Anterior cingulate cortex (tissue), 58 donors: Measurements from ENCODE around the gene IST1.
A peak's percentile ranks its signal among the peaks of the same experiment; 100 is the strongest.
"Not testable (repeated sequence)": the region's sequence is repeated elsewhere in the genome, so short reads cannot be mapped to it uniquely, and the experiment has no call there.

ENCODE experiments used
- DNase-seq, 58 donors: peaks; one replicate each; lab custom pipeline; 2025; lab: John Stamatoyannopoulos, UW

The IST1 gene

GRCh38 chr16:71894921-71895678 lies at the start of gene IST1:
Gene IST1, plus strand, starts transcription at chr16:71895531. Its CDS starts 20,110 bp downstream, at chr16:71915641.
- peak; percentile 74 to 99 (median 96) for DNase-seq

DNA sequence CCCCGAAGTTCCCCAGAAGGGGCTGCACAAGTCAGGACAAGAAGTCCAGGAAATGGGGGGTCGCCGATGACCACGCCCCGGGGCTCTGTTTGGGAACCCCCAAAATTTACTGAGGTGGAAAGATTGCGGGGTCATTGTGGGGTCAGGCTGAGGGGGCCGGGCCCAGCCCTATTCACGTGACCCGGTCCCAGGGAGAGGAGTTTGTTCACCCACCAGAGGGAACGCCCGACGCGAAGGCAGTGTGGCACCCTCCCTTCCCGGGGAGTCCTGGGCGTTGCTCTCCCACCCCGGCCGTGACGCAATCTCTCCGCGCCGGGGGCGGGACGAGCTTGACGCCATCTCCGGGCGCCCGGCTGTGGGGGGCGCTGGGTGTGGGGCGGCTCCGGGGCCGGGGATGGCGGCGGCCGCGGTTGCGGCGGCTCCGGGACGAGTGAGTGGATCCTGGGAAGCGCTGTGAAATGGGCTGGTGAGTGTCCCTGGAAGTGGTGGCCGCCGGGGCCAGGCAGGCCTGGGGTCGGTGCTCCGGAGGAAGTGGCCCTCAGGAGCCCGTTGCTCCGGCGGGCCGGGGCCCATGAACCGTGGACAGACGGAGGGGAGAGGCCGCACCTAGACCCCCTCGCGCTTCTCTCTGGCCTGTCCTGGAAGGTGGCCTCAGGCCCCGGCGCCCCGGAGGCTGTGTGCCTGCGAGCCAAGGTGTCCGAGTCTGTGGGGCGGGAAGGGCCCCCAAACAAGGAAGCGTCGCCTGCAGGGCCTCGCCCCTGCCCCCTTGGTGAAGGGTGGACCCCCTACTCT lies 49.5 kb upstream of the IST1 start, which contains the start of gene ATXN1L:
ATXN1L (plus strand) TSS at position 338 of the 792 bp plus-strand sequence. CDS start 3,765 bp downstream, outside the sequence.
- DNase-seq: peak; percentile 22 to 91 (median 80)

DNA sequence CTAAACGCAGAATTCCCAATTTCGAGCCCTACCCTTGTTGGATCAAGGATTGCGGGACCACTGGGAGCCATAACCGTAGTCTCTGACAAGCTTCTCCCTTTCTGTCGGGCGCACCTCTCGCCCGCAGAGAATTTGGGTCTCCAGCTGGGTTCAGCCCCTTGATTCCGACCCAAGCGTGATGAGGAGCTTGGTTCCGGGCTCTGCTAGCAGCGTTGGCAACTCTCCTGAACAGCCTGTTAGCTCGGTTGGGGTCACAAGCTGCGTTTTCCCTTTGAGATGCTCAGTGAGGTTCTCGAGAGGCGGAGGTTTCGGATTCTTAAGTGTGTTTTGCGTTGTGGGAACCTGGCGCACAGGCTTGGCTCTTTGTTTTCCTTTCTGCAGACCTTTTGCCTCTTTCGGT lies 48.9 kb upstream of the IST1 start:
- DNase-seq: peak in 4 of 58 donors; percentile 11 to 33 (median 24)

DNA sequence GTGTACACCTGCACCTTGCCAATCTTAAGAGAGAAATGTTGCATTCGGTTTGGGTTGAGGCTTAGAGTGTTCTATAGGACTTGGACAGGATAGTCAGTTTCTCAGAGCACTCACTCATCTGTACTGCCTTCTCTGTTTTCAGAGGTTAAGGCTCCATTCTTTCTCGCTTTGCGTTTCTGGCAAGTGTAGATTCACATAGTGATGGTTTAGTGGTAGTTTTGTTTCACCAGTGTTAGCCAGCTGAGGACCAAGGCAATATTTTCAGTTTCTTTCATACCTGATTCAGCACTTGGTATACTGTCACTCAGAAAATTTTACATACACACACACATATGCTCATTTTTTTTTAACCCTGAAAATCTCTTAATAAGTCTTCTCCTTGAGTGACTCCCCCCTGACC lies 48.2 kb upstream of the IST1 start:
- DNase-seq: no peak

DNA sequence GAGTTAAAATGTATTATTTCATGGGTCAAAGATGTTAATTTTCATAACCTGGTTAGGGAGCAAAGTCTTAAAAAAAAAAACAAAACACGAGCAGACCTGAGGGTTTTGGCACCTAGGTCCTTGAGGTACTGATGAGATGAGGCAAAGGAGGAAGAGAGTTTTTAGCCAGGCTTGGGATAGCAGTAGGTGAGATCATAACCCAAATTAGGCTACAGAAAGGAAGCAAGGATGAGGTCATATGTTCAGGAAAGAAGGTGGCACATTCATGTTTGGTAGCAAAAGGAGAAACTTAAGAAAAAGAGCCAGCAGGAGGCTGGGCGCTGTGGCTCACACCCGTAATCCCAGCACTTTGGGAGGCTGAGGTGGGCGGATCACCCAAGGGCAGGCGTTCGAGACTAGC lies 46.7 kb upstream of the IST1 start:
- DNase-seq: no peak

DNA sequence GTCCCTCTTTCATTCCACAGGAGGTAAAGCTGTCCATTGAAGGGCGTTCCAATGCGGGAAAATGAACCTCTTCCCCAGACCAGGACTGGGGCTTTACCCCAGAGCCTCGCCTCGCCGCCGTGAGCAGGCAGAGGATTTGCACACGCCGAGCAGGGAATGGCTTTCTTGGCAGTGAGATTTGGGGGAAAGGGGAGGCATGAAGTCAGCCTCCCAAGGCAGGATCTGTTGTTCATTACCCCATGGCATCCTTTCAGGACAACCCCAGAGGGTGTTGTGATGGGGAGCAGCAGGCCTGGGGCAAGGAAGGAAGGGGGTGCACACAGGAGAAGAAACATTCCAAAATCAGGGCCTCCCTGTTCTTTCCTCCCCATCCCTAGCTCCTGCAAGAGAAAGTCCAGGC lies 43.6 kb upstream of the IST1 start:
- DNase-seq: peak in 3 of 58 donors; percentile 4 to 12 (median 5)

DNA sequence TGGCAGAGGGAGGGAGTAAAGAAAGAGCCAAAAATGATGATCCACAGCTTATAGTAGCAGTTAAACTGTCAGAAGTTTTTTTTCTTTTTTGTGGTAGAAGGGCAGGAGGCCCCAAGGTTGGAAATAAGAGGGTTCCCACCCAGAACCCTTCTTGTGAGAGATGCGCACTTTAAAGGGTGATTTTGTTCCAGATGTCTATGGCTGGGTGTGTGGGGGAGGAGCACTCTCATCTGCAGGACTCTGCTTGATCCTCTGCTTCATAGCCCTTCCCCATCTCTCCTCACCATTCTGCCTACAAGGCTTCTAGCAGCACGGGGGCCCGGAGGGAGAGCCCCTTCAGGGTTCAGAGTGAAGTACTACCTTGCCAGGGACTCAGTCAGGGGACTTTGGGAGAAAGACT lies 43.2 kb upstream of the IST1 start:
- peak in 1 of 58 donors; percentile 29 for DNase-seq

- no peak for DNase-seq
Measured at GRCh38 chr16:71852561-71852960, 42.8 kb upstream of the IST1 start.

- no peak for DNase-seq
Measured at GRCh38 chr16:71853413-71853812, 41.9 kb upstream of the IST1 start.

DNA sequence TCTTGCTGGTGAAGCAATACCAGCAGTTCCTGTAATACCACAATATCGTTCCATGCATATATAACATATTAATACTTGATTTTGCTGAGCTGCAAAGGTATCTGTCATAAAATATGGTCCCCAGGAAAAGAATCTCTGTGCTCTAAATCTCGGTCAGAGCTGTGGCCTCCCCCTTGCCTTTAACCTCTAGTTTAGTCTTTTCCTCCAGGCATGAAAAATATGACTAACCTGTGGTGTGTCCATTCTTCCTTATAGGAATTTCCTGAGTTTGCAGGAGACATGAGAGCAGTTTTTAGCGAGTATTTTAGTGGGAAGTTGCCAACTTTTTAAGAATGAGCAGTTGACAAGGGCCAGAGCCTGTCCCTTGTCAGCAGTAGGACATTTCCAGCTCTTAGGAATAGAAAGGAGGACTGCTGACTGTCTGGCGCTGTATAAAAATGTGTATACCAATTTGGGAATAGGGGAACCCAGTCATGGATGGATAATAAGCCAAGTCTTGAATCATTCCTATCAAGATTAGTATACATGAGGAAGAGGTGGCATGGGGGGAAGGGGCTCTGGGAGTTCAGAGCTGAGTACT lies 40.9 kb upstream of the IST1 start:
- DNase-seq: no peak

DNA sequence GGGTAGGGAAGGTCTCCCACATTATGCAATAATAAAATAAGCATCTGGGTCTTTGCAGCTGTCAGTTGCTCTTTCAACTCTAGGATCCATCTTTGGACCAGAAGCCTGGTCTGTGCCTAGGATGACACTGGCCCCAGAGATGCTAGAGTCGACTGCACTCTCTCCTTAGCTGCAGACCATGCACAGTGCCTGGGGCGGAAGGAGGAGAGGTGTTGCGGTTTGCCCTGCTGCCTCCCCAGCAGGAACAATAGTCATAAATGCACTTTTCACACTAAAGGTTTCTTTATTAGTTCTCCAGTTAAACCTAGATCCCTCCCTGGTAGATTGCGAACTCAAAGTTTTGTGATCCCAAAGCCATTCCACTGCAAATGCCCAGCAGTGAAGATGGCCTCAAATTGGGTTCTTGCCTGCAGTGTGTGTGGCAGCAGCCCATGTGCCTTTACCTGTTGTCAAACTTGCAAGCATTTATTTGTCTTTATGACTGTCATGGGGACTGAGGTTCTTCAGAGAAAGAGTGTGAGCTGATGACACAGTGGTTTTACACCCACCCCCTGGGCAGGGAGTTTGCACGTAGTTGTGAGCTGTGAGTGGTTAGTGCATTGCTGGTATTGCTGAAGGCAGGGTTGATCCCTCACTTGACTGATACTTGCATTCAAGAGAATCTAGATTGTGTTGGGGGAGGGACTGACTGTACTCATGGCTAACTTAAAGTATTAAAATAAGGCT lies 39.2 kb upstream of the IST1 start:
- no peak for DNase-seq

DNA sequence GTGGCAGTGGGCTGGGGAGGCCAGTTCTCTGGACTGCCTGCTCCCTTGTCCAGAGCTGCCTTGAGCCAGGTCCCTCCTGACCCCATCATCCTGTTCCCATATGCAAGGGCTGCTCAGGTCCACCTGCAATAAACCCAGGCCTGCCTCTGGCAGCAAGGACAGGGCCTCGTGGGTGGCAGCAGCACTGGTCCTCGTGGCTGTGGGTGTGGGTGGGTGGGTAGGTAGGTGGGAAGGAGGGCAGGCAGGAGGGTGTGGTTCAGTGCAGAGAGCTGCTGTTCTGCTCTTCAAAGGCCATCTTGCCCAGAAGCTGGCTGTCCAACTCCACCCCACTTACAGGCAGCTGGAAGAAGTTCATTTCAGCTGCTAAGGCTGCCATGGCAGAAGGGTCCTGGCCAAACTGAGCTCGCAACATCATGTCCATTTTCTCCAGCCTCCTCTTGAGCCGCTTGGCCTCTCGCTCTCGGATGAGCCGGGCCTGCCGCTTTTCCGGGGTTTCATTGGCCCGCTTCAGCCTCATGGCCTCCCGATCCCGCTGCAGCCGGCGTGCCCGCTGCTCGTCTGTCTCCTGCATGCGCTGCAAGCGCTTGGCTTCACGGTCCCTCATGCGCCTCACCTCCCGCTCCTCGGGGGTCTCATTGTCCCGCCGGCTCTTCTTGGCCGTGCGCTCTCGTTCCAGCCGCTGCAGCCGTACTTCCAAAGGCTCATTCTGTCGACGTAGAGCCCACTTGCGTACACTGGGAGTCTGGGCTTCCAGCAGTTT lies 35.4 kb upstream of the IST1 start:
- DNase-seq: no peak

- no peak for DNase-seq
Measured at GRCh38 chr16:71863995-71864394, 31.3 kb upstream of the IST1 start.

- DNase-seq: no peak
Measured at GRCh38 chr16:71865173-71865863, 30.0 kb upstream of the IST1 start.

GRCh38 chr16:71867175-71867574 lies 28.2 kb upstream of the IST1 start:
- DNase-seq: not testable (repeated sequence)

- peak in 4 of 58 donors; percentile 7 to 31 (median 18) for DNase-seq
Measured at GRCh38 chr16:71867939-71868338, 27.4 kb upstream of the IST1 start.

- DNase-seq: no peak
Measured at GRCh38 chr16:71869089-71869488, 26.2 kb upstream of the IST1 start.

GRCh38 chr16:71870818-71871217 lies 24.5 kb upstream of the IST1 start:
- no peak for DNase-seq

DNA sequence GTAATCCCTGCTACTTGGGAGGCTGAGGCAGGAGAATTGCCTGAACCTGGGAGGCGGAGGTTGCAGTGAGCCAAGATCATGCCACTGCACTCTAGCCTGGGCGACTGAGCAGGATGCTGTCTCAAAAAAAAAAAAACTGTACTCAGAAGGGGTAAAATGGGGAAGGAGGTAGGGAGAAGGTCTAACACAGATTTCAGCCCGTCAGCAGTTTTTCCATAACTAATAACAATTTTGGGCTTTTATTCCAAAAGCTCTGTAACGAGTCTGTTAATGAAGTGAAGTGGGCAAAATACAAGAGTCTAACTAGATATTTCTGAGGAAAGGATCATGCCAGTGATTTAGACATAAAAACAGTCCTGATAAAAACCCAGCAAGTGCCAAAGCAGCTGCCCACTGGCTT lies 22.1 kb upstream of the IST1 start:
- no peak for DNase-seq
